Astrocyte (in vitro differentiated cells and primary cell): ENCODE data around the gene TBC1D9. TPM values are rescaled to one million over a fixed set of nuclear protein-coding genes. Genes with fewer than 3 reads are reported as not detected.

Experiments
- DNase-seq: peaks from one replicate; pipeline ENCODE4 v3.0.0-alpha.2; 2010; ENCODE audit warnings: low read depth
- FAIRE-seq: peaks from 2 replicates; lab custom pipeline; 2011; peaks lifted over from hg19 to GRCh38; lab: Jason Lieb, UNC
- H2AFZ ChIP-seq: 2 replicates; pipeline ENCODE4 v1.6.0; 2012; ENCODE audit warnings: low read depth, low read length, inconsistent platforms
- H3K27ac ChIP-seq: 2 replicates; pipeline ENCODE4 v1.5.1; 2011; ENCODE audit warnings: low read depth, low read length, inconsistent platforms
- H3K27me3 ChIP-seq: 2 replicates; pipeline ENCODE4 v1.6.0; 2011; ENCODE audit warnings: low read length, inconsistent platforms; ENCODE audit not compliant: insufficient read depth
- H3K36me3 ChIP-seq: 2 replicates; pipeline ENCODE4 v1.5.1; 2011; ENCODE audit warnings: low read length, inconsistent platforms; ENCODE audit not compliant: insufficient read depth
- H3K4me1 ChIP-seq: 2 replicates; pipeline ENCODE4 v1.5.1; 2011; ENCODE audit warnings: low read length, inconsistent platforms; ENCODE audit not compliant: insufficient read depth
- H3K4me2 ChIP-seq: 2 replicates; pipeline ENCODE4 v1.6.0; 2012; ENCODE audit warnings: low read length, inconsistent platforms
- H3K4me3 ChIP-seq: 2 replicates; pipeline ENCODE4 v1.5.1; 2011; ENCODE audit warnings: low read depth, mild to moderate bottlenecking, low read length, inconsistent platforms; ENCODE audit not compliant: insufficient read depth
- H3K79me2 ChIP-seq: 2 replicates; pipeline ENCODE4 v1.6.0; 2012; ENCODE audit warnings: mild to moderate bottlenecking, low read length, inconsistent platforms; ENCODE audit not compliant: insufficient read depth
- H3K9ac ChIP-seq: 2 replicates; pipeline ENCODE4 v1.6.0; 2012; ENCODE audit warnings: mild to moderate bottlenecking, low read length, inconsistent platforms
- H3K9me3 ChIP-seq: 2 replicates; pipeline ENCODE4 v1.5.1; 2012; ENCODE audit warnings: low read depth, mild to moderate bottlenecking, low read length, inconsistent platforms; ENCODE audit not compliant: insufficient read depth
- H4K20me1 ChIP-seq: 2 replicates; pipeline ENCODE4 v1.6.0; 2012; ENCODE audit warnings: low read length, inconsistent platforms; ENCODE audit not compliant: insufficient read depth
- H3K27ac Mint-ChIP-seq: one replicate; pipeline ENCODE4 v1.8.0; 2021; ENCODE audit warnings: mild to moderate bottlenecking, mixed read lengths; ENCODE audit not compliant: unreplicated experiment
- H3K27me3 Mint-ChIP-seq: one replicate; pipeline ENCODE4 v1.8.0; 2021; ENCODE audit warnings: low read depth, mixed read lengths; ENCODE audit not compliant: unreplicated experiment
- H3K36me3 Mint-ChIP-seq: one replicate; pipeline ENCODE4 v1.8.0; 2021; ENCODE audit warnings: low read depth, mixed read lengths; ENCODE audit not compliant: unreplicated experiment
- H3K4me1 Mint-ChIP-seq: one replicate; pipeline ENCODE4 v1.8.0; 2021; ENCODE audit warnings: low read depth, mixed read lengths; ENCODE audit not compliant: unreplicated experiment
- H3K4me3 Mint-ChIP-seq: one replicate; pipeline ENCODE4 v1.8.0; 2021; ENCODE audit warnings: mild to moderate bottlenecking, moderate library complexity, mixed read lengths; ENCODE audit not compliant: unreplicated experiment
- H3K9me3 Mint-ChIP-seq: one replicate; pipeline ENCODE4 v1.8.0; 2021; ENCODE audit warnings: mild to moderate bottlenecking, mixed read lengths; ENCODE audit not compliant: unreplicated experiment
- CTCF ChIP-seq: IDR thresholded peaks from 2 replicates; pipeline ENCODE4 v1.5.1; 2011; ENCODE audit warnings: low read depth, mild to moderate bottlenecking, inconsistent platforms, low read length, moderate library complexity; ENCODE audit not compliant: insufficient read depth
- EZH2 ChIP-seq: IDR thresholded peaks from 2 replicates; pipeline ENCODE4 v1.6.1; 2012; ENCODE audit warnings: mild to moderate bottlenecking, low read length, inconsistent platforms; ENCODE audit not compliant: insufficient read depth
- total RNA-seq: library from RNA; stranded (reverse); gene quantifications from 2 replicates; pipeline ENCODE4 v1.2.1, GENCODE V29; 2021

The TBC1D9 gene
- total RNA-seq, 1 donor from 2014 or later = 31.6 TPM

- Histone ChIP-seq H3K36me3 (peaks cover 14% of the 10 kb centered on the region), H3K27ac (no peak overlapping the region), H3K4me2 (no peak overlapping the region), H2AFZ (no peak overlapping the region), H4K20me1 (no peaks in the 10 kb centered on the region), H3K4me1 (no peaks in the 10 kb centered on the region), H3K9ac (no peak overlapping the region), H3K27me3 (no peaks in the 10 kb centered on the region), H3K4me3 (no peak overlapping the region), H3K79me2 (no peaks in the 10 kb centered on the region), H3K9me3 (no peaks in the 10 kb centered on the region)
- Mint-ChIP-seq H3K36me3 (peaks cover 28% of the 10 kb centered on the region), H3K4me3 (no peak overlapping the region), H3K27me3 (no peaks in the 10 kb centered on the region), H3K27ac (no peak overlapping the region), H3K4me1 (no peaks in the 10 kb centered on the region), H3K9me3 (no peaks in the 10 kb centered on the region)
- DNase-seq = no peak
- TF ChIP-seq CTCF (no peak), EZH2 (no peak)
- FAIRE-seq = no peak
These were observed 75.0 kb downstream of the TBC1D9 start for GRCh38 chr4:140681201-140681600.

GRCh38 chr4:140680686-140681085, 75.5 kb downstream of the TBC1D9 start:
- Mint-ChIP-seq H3K4me3 (no peak overlapping the region), H3K27me3 (no peaks in the 10 kb centered on the region), H3K27ac (no peak overlapping the region), H3K4me1 (peaks cover 3% of the 10 kb centered on the region), H3K9me3 (no peaks in the 10 kb centered on the region), H3K36me3 (peaks cover 33% of the 10 kb centered on the region)
- no peak overlapping the region for H3K4me3 ChIP-seq
- no peak overlapping the region for H3K4me2 ChIP-seq
- no peaks in the 10 kb centered on the region for H3K27me3 ChIP-seq
- no peak overlapping the region for H2AFZ ChIP-seq
- H3K4me1 ChIP-seq = peaks cover 2% of the 10 kb centered on the region
- TF ChIP-seq EZH2 = no peak
- TF ChIP-seq CTCF = no peak
- no peak for FAIRE-seq
- H4K20me1 ChIP-seq = no peaks in the 10 kb centered on the region
- peaks cover 14% of the 10 kb centered on the region for H3K36me3 ChIP-seq
- no peaks in the 10 kb centered on the region for H3K9me3 ChIP-seq
- H3K79me2 ChIP-seq = no peaks in the 10 kb centered on the region
- no peak overlapping the region for H3K27ac ChIP-seq
- no peak for DNase-seq
- no peak overlapping the region for H3K9ac ChIP-seq

- H3K4me2 ChIP-seq = no peak overlapping the region
- Mint-ChIP-seq H3K4me3 (no peak overlapping the region), H3K4me1 (peaks cover 9% of the 10 kb centered on the region), H3K27ac (no peak overlapping the region), H3K27me3 (no peaks in the 10 kb centered on the region), H3K9me3 (no peaks in the 10 kb centered on the region), H3K36me3 (peaks cover 35% of the 10 kb centered on the region)
- H3K4me3 ChIP-seq = no peak overlapping the region
- no peaks in the 10 kb centered on the region for H3K27me3 ChIP-seq
- no peak overlapping the region for H3K27ac ChIP-seq
- H4K20me1 ChIP-seq = no peaks in the 10 kb centered on the region
- TF ChIP-seq CTCF (no peak), EZH2 (no peak)
- no peak for DNase-seq
- no peaks in the 10 kb centered on the region for H3K79me2 ChIP-seq
- FAIRE-seq = no peak
- H3K9ac ChIP-seq = no peak overlapping the region
- H3K9me3 ChIP-seq = no peaks in the 10 kb centered on the region
- peaks cover 14% of the 10 kb centered on the region for H3K36me3 ChIP-seq
- H3K4me1 ChIP-seq = peaks cover 6% of the 10 kb centered on the region
- no peak overlapping the region for H2AFZ ChIP-seq
These were observed 76.6 kb downstream of the TBC1D9 start for GRCh38 chr4:140679576-140679975.
